Urothelium cell line (cell line): ENCODE data around the gene WDFY4.
"Not testable (repeated sequence)": the region's sequence is repeated elsewhere in the genome, so short reads cannot be mapped to it uniquely, and the experiment has no call there.

Source experiments
- DNase-seq: peaks from one replicate; pipeline ENCODE4 v3.0.0; 2011; ENCODE audit warnings: low spot score, mixed read lengths
- FAIRE-seq: peaks from 2 replicates; lab custom pipeline; 2011; peaks lifted over from hg19 to GRCh38; lab: Jason Lieb, UNC

WDFY4 gene, protein sequence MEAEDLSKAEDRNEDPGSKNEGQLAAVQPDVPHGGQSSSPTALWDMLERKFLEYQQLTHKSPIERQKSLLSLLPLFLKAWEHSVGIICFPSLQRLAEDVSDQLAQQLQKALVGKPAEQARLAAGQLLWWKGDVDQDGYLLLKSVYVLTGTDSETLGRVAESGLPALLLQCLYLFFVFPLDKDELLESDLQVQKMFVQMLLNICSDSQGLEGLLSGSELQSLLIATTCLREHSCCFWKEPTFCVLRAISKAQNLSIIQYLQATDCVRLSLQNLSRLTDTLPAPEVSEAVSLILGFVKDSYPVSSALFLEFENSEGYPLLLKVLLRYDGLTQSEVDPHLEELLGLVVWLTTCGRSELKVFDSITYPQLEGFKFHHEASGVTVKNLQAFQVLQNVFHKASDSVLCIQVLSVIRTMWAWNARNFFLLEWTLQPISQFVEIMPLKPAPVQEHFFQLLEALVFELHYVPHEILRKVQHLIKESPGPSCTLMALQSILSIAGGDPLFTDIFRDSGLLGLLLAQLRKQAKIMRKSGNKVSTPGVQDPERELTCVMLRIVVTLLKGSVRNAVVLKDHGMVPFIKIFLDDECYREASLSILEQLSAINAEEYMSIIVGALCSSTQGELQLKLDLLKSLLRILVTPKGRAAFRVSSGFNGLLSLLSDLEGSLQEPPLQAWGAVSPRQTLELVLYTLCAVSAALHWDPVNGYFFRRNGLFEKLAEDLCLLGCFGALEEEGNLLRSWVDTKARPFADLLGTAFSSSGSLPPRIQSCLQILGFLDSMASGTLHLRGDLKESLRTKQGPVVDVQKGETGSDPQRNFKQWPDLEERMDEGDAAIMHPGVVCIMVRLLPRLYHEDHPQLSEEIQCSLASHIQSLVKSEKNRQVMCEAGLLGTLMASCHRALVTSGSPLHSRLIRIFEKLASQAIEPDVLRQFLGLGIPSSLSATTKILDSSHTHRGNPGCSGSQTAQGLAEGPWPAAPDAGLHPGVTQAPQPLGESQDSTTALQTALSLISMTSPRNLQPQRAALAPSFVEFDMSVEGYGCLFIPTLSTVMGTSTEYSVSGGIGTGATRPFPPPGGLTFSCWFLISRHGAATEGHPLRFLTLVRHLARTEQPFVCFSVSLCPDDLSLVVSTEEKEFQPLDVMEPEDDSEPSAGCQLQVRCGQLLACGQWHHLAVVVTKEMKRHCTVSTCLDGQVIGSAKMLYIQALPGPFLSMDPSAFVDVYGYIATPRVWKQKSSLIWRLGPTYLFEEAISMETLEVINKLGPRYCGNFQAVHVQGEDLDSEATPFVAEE (N-terminal part only)

GRCh38 chr10:48684792-48685623 lies at the start of gene WDFY4:
Gene WDFY4 (plus strand): TSS chr10:48684873. CDS start chr10:48709733, 24,860 bp downstream.
- DNase-seq, result no peak

DNA sequence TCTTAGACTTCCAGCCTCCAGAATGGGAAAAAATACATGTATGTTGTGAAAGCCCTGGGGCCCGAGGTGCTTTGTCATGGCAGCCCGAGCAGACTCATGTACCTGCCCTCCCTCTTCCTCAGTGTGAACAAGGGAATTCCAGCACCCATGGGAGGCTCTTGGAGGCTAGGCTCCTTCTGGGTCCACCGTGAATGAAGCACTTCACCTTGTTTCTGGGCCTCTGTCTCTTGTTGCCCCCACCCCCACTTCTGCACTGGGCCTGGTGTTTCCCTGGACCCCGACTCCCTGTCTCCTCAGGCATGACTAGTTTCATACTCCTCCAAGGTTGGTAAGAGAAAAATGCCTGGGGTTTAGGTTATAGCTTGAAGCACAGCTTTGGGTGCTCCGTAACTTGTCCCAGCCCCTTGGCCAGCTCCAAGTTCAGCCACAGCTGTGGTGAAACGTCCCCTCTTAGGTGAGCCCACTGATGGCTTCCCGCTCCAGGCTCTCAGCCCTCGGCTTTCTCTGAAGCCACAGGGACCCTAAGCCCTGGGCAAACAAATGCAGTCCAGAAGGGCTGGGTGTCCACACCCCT lies 49.6 kb upstream of the WDFY4 start:
- no peak for FAIRE-seq
- DNase-seq, result no peak

More at GRCh38 chr10:48684792-48685623, at the start of gene WDFY4:
- FAIRE-seq, result no peak

GRCh38 chr10:48636231-48636630 lies 48.4 kb upstream of the WDFY4 start:
- no peak for DNase-seq
- no peak for FAIRE-seq

DNA sequence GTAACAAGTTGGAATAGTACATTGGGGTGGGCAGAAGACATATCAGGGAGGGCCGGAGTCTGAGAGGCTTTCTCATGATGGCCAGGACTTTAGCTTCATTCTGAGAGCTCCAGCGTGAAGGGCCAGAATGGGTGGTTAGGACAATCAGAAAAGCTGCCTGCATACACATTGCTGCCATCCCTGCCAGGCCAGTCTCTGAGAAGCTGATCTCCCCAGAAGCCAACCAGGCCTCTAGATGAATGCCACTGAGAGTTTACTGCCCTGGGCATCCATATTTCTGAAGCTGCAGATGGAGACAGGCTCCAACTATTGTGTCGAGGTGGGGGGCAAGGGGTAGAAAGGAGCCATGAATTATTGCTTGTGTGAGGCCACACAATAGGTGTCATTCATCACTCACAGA lies 47.8 kb upstream of the WDFY4 start:
- DNase-seq (no peak), FAIRE-seq (no peak)

DNA sequence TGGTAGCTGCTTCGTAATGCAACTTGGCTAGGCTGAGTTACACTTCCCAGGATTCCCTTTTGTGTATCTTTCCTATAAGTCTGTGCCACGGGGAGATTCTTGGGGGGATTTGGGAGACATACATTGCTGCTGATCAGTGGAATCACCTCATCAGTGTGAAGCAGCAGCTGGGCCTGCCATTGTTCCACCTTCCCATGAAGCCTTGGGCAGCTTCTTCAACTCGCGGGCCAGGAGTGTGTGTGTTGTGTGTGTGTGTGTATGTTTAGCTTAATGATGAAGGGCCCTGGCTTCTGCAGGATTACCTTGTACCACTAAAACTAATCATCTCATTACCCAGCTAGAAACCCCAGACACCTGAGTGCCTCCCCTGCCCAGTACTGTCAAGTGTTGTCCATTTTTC lies 46.5 kb upstream of the WDFY4 start:
- FAIRE-seq, result no peak
- DNase-seq, result no peak

DNA sequence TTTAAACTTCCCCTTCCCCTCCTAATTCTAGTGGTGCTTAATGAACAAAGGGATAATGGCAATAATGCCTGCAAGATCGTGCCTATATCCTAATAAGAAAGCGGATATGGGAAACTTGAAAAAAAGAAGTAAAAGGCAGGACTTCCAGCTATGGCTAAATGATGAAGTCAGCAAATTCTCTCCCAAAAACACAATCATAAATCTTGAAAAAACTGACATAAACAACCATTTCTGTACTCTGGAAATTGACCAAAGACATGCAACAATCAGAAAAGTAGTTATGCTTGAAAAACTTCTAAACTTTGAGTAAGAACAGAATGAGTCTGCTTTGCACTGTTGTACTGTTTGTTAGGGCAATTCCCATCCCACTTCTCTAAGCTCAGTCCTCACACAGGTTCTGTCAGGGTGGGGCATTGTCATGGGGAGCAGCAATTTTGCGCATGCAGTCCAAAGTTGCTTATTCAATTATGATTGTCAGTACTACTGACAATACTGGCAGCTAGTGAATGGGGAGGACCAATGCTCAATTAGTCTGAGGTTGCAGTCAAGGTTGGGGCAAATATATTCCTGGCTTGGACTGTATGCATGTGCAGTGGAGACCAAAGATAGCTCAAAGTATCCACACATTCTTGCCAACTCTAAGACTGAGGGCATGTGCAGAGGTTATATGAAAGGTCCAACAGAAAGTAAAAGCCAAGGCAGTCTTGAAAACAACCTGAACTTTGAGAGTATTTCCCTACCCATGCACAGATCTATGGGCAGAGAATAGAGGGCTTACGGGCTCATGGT lies 45.7 kb upstream of the WDFY4 start:
- peak; percentile 69 for FAIRE-seq
- no peak for DNase-seq

GRCh38 chr10:48639632-48640031 lies 45.0 kb upstream of the WDFY4 start:
- FAIRE-seq, result no peak
- DNase-seq, result no peak

DNA sequence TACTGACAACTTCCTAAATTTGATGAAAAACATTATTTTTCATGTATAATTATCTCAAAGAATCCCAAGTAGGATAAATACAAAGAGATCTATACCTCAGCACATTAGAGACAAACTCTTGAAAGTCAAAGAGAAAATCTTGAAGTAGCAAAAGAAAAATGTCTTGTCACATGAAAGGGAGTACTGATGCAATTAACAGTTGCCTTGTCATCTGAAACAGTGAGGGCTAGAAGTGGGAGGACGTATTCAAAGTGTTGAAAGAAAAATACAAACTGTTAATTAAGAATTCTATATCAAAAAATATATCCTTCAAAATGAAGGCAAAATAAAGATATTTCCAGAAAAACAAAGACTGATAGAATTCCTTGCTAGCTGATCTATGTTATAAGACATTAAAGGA lies 44.3 kb upstream of the WDFY4 start:
- FAIRE-seq (no peak), DNase-seq (no peak)

DNA sequence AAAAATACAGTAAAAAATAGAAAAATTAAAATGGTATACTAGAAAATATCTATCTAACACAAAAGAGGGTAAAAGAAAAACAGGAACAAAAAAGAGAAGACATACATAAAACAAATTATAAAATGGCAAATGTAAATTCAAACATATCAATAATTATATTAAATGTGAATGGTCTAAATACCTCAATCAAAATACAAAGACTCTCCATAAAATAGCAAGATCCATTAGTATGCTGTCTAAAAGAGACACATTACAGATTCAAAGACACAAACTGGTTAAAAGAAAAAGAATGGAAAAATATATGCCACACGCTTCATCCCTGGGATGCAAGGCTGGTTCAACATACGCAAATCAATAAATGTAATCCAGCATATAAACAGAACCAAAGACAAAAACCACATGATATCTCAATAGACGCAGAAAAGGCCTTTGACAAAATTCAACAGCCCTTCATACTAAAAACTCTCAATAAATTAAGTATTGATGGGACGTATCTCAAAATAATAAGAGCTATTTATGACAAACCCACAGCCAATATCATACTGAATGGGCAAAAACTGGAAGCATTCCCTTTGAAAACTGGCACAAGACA lies 43.5 kb upstream of the WDFY4 start:
- DNase-seq, FAIRE-seq: not testable (repeated sequence)

- FAIRE-seq (no peak), DNase-seq (no peak)
These were observed 39.1 kb upstream of the WDFY4 start for GRCh38 chr10:48645600-48645999.

DNA sequence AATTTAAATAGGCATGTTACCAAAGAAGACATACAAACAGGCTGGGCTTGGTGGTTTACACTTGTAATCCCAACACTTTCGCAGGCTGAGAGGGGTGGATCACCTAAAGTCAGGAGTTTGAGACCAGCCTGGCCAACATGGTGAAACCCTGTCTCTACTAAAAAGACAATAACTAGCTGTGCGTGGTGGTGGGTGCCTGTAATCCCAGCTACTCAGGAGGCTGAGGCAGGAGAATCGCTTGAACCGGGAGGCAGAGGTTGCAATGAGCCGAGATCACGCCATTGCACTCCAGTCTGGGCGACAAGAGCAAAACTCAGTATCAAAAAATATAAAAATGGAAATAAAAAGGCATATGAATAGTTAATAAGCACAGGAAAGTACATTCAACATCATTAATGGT lies 37.6 kb upstream of the WDFY4 start:
- not testable (repeated sequence) for FAIRE-seq, DNase-seq

DNA sequence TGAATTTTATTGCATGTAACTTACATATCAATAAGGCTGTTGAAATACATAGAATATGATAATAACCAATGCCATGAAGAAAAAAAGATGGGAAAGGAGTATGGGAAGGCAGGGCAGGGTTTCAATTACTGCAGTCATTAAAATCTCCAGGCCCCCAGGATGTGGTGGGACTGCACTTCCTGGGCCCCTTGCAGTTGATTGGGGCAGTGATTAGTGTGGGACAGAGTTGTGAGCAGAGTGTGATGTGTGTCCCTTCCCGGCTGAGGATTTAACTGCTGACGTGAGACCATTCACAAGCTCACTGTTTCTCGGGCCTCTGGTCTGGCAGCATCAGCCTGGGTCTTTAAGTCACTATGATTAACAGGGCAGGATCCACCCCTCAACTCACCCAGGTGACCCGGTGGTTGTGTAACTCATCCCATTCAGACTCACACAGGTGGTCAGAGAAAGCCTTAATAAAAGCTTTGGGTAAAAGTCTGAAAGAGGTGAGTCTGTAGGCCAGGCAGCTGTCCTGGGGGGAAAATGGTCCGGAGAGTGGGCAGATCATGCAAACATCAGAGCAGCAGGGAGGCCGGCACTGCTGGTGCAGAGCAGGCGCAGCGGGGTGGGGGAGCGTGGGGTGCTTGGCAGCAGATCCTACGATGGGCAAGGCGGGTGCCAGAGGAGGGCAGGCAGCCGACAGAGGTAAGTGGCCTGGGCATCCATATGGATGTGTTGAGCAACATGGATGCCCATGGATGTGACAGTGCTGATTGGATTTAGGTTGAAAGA lies 36.3 kb upstream of the WDFY4 start:
- DNase-seq (no peak), FAIRE-seq (no peak)

GRCh38 chr10:48649349-48649944 lies 35.2 kb upstream of the WDFY4 start:
- FAIRE-seq (no peak), DNase-seq (no peak)

DNA sequence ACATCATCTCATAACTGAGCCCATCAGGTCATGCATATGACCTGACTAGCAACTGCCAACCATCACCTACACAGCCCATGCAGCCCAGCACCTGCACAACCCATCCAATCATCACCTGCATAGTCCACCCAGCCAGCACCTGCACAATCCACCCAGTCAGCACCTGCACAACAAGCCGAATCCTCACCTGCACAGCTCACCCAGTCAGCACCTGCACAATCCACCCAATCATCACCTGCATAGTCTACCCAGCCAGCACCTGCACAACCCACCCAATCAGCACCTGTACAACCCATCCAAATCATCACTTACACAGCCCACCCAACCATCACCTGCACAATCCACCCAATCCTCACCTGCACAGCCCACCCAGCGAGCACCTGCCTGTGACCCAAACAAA lies 33.4 kb upstream of the WDFY4 start:
- DNase-seq, result no peak
- FAIRE-seq, result no peak

- no peak for DNase-seq
- FAIRE-seq, result no peak
These were observed 32.8 kb upstream of the WDFY4 start for GRCh38 chr10:48651839-48652238.

- DNase-seq (no peak), FAIRE-seq (no peak)
These were observed 32.3 kb upstream of the WDFY4 start for GRCh38 chr10:48652344-48652743.

DNA sequence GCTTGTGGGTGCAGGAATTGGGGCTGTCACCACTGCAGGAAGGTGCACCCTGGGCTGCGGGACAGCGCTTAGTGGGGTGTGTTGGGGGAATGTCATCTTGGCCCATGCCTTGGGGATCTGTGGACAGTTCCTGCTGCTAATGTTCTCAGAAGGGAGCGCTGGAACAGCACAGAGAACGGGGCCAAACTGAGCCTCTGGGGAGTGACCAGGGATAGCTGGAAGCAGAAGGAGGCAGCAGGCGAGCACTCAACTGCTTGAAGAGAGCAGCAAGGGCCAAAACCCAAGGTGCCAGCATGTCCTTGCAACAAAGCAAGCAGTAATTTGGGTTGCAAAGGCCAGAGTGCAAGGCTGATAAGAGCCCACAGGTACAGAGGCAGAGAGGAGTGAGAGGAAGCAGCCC lies 31.3 kb upstream of the WDFY4 start:
- FAIRE-seq (no peak), DNase-seq (no peak)
